Neural cell (in vitro differentiated cells): ENCODE data around the gene NPEPL1. TPM values are rescaled to one million over a fixed set of nuclear protein-coding genes. Genes with fewer than 3 reads are reported as not detected.

ENCODE experiments used
- H2AFZ ChIP-seq: fragments of 200-600, 300-800 bp; sonication (generic), shearing (Covaris generic); 2 replicates; pipeline ENCODE4 v1.6.0; 2014; ENCODE audit warnings: low read depth, mild to moderate bottlenecking, antibody characterized with exemption, low read length, moderate library complexity
- H3F3A ChIP-seq: fragments of 200-600 bp; shearing (Covaris generic); 2 replicates; pipeline ENCODE4 v1.6.1; 2016; ENCODE audit warnings: mild to moderate bottlenecking, moderate library complexity, mixed read lengths, antibody characterized with exemption, low read length; ENCODE audit not compliant: insufficient read depth, poor library complexity, severe bottlenecking
- H3K27ac ChIP-seq: fragments of 200-600, 300-800 bp; sonication (generic), shearing (Covaris generic); 2 replicates; pipeline ENCODE4 v1.5.1; 2014; ENCODE audit warnings: mild to moderate bottlenecking, low read length, moderate library complexity
- H3K27me3 ChIP-seq: fragments of 300-800, 200-600 bp; sonication (generic), shearing (Covaris generic); 2 replicates; pipeline ENCODE4 v1.6.0; 2014; ENCODE audit warnings: mild to moderate bottlenecking, low read depth, low read length, moderate library complexity; ENCODE audit not compliant: insufficient read depth
- H3K36me3 ChIP-seq: fragments of 300-800, 200-600 bp; sonication (generic), shearing (Covaris generic); 2 replicates; pipeline ENCODE4 v1.5.1; 2014; ENCODE audit warnings: mild to moderate bottlenecking, antibody characterized with exemption, low read length, moderate library complexity; ENCODE audit not compliant: insufficient read depth
- H3K4me2 ChIP-seq: fragments of 300-800, 200-600 bp; sonication (generic), shearing (Covaris generic); 2 replicates; pipeline ENCODE4 v1.6.0; 2014; ENCODE audit warnings: mild to moderate bottlenecking, low read length
- H3K4me3 ChIP-seq: fragments of 300-800, 200-600 bp; sonication (generic), shearing (Covaris generic); 2 replicates; pipeline ENCODE4 v1.5.1; 2014; ENCODE audit warnings: mild to moderate bottlenecking, low read length, moderate library complexity
- H3K79me2 ChIP-seq: fragments of 200-600 bp; shearing (Covaris generic); replicated peaks from 2 replicates; pipeline ENCODE4 v1.6.0; 2014; ENCODE audit warnings: mild to moderate bottlenecking, low read length, moderate library complexity; ENCODE audit not compliant: insufficient read depth
- H3K9ac ChIP-seq: fragments of 300-800, 200-600 bp; sonication (generic), shearing (Covaris generic); 2 replicates; pipeline ENCODE4 v1.6.1; 2016; ENCODE audit warnings: mild to moderate bottlenecking, low read length, mixed read lengths
- H3K9me2 ChIP-seq: fragments of 200-600 bp; shearing (Covaris generic); 2 replicates; pipeline ENCODE4 v1.6.1; 2016; ENCODE audit warnings: mild to moderate bottlenecking, low read length, mixed read lengths; ENCODE audit not compliant: insufficient read depth
- H3K9me3 ChIP-seq: fragments of 200-600, 300-800 bp; sonication (generic), shearing (Covaris generic); 2 replicates; pipeline ENCODE4 v1.6.1; 2016; ENCODE audit warnings: mild to moderate bottlenecking, mixed run types, low read length, moderate library complexity, mixed read lengths
- H4K20me1 ChIP-seq: fragments of 200-600 bp; shearing (Covaris generic); 2 replicates; pipeline ENCODE4 v1.6.1; 2016; ENCODE audit warnings: mild to moderate bottlenecking, mixed run types; ENCODE audit not compliant: insufficient read depth
- CTCF ChIP-seq: fragments of 450-650 bp; IDR thresholded peaks from 2 replicates; pipeline ENCODE4 v1.5.1; 2014; ENCODE audit warnings: antibody characterized with exemption, mild to moderate bottlenecking, moderate library complexity; ENCODE audit not compliant: poor library complexity, severe bottlenecking
- EP300 ChIP-seq: fragments of 450-650 bp; conservative IDR thresholded peaks from 2 replicates; pipeline ENCODE4 v1.6.1; 2014; ENCODE audit warnings: antibody characterized with exemption, mild to moderate bottlenecking, moderate library complexity; ENCODE audit not compliant: poor library complexity, severe bottlenecking
- EZH2 ChIP-seq: fragments of 200-600, 300-800 bp; shearing (Covaris generic), sonication (generic); IDR thresholded peaks from 2 replicates; pipeline ENCODE4 v1.6.1; 2014; ENCODE audit warnings: antibody characterized with exemption, low read length, borderline replicate concordance, mild to moderate bottlenecking; ENCODE audit not compliant: insufficient read depth, poor library complexity, severe bottlenecking
- MXI1 ChIP-seq: fragments of 450-650 bp; conservative IDR thresholded peaks from 2 replicates; pipeline ENCODE4 v1.6.1; 2014; ENCODE audit warnings: antibody characterized with exemption, mild to moderate bottlenecking; ENCODE audit not compliant: poor library complexity, severe bottlenecking
- POLR2AphosphoS5 ChIP-seq: IDR thresholded peaks from 2 replicates; pipeline ENCODE4 v1.6.1; 2012
- RAD21 ChIP-seq: fragments of 450-650 bp; conservative IDR thresholded peaks from 2 replicates; pipeline ENCODE4 v1.6.1; 2014; ENCODE audit warnings: antibody characterized with exemption, mild to moderate bottlenecking, moderate library complexity
- REST ChIP-seq: IDR thresholded peaks from 2 replicates; pipeline ENCODE4 v1.6.1; 2012; ENCODE audit warnings: borderline replicate concordance
- SMC3 ChIP-seq: fragments of 450-650 bp; conservative IDR thresholded peaks from 2 replicates; pipeline ENCODE4 v1.6.1; 2014; ENCODE audit warnings: antibody characterized with exemption, mild to moderate bottlenecking, moderate library complexity; ENCODE audit not compliant: poor library complexity
- TAF1 ChIP-seq: IDR thresholded peaks from 2 replicates; pipeline ENCODE4 v1.6.1; 2012; ENCODE audit warnings: low read depth
- polyA plus RNA-seq: library from polyadenylated mRNA; depleted of rRNA; stranded (reverse); fragments of >200 nt; gene quantifications from 2 replicates; pipeline ENCODE4 v1.2.3, GENCODE V29; 2014

Gene NPEPL1
- polyA plus RNA-seq, 1 donor from 2014 or later: 63.4 TPM

- H3K27me3 ChIP-seq: no peaks in the 10 kb centered on the region
- H4K20me1 ChIP-seq: no peaks in the 10 kb centered on the region
- H2AFZ ChIP-seq: no peak overlapping the region
- H3K79me2 ChIP-seq: no peaks in the 10 kb centered on the region
- H3K36me3 ChIP-seq: no peaks in the 10 kb centered on the region
- TF ChIP-seq SMC3: no peak
- TF ChIP-seq MXI1: no peak
- no peak for TF ChIP-seq TAF1
- TF ChIP-seq POLR2AphosphoS5: no peak
- TF ChIP-seq CTCF: no peak
- no peak for TF ChIP-seq RAD21
- no peaks in the 10 kb centered on the region for H3K9me2 ChIP-seq
- no peak overlapping the region for H3K4me3 ChIP-seq
- H3K9ac ChIP-seq: no peak overlapping the region
- no peaks in the 10 kb centered on the region for H3K9me3 ChIP-seq
- no peak overlapping the region for H3K4me2 ChIP-seq
- H3K27ac ChIP-seq: no peak overlapping the region
- no peaks in the 10 kb centered on the region for H3F3A ChIP-seq
Measured at GRCh38 chr20:58711266-58712051, 18.9 kb downstream of the NPEPL1 start.

GRCh38 chr20:58712151-58712791 lies 19.7 kb downstream of the NPEPL1 start:
- Histone ChIP-seq H3K4me2 (no peak overlapping the region), H3K4me3 (no peak overlapping the region), H3K79me2 (no peaks in the 10 kb centered on the region), H3K9me2 (no peaks in the 10 kb centered on the region), H4K20me1 (no peaks in the 10 kb centered on the region), H3K9ac (no peak overlapping the region), H3K36me3 (no peaks in the 10 kb centered on the region), H3K9me3 (no peaks in the 10 kb centered on the region), H3K27ac (no peak overlapping the region), H2AFZ (no peak overlapping the region), H3K27me3 (no peaks in the 10 kb centered on the region), H3F3A (no peaks in the 10 kb centered on the region)
- TF ChIP-seq TAF1 (no peak), MXI1 (no peak), REST (no peak), POLR2AphosphoS5 (no peak), EZH2 (no peak), SMC3 (no peak), EP300 (no peak), CTCF (no peak), RAD21 (no peak)
